ENCODE measurements around the gene CHRNA1. TPM values are rescaled to one million over a fixed set of nuclear protein-coding genes. Genes with fewer than 3 reads are reported as not detected.

The CHRNA1 gene
- total and polyA plus RNA-seq, 2 of the 13 experiments (the other 11 are each of a cell fraction or from before 2014, with no cell fraction given) = not detected

GRCh38 chr2:174787487-174788205, 23.4 kb upstream of the CHRNA1 start:
- Histone ChIP-seq H3K4me3 (replicated peaks in 1 of 3; ENCODE audit: insufficient read depth in 1 of 3, low read depth in 2 of 3, low read length in 3 of 3) (no peak overlapping the region), H3K9me3 (ENCODE audit: low read length) (no peaks in the 10 kb centered on the region), H3K79me2 (ENCODE audit: insufficient read depth, low read length) (no peaks in the 10 kb centered on the region), H3K9ac (ENCODE audit: insufficient read depth, low read depth, low read length) (no peak overlapping the region), H3K36me3 (replicated peaks in 1 of 2; ENCODE audit: control insufficient read depth in 1 of 2, insufficient read depth in 2 of 2, low read length in 2 of 2) (no peaks in the 10 kb centered on the region), H3K4me2 (ENCODE audit: low read depth, low read length) (no peak overlapping the region), H3K27ac (ENCODE audit: extremely low read length, insufficient read depth, low read length) (no peak overlapping the region), H2AFZ (ENCODE audit: low read length) (no peak overlapping the region), H3K4me1 (ENCODE audit: insufficient read depth, low read length) (no peaks in the 10 kb centered on the region), H3K27me3 (ENCODE audit: control insufficient read depth in 1 of 2, insufficient read depth in 2 of 2, low read length in 2 of 2) (peaks cover 4 to 26% of the 10 kb centered on the region in 2 experiments; a peak in 4 of 5 replicates), H4K20me1 (ENCODE audit: insufficient read depth, low read length) (no peaks in the 10 kb centered on the region)
- in situ Hi-C loops (cut with HindIII; ENCODE audit: extremely low pct_ligation_motif_present, low pct_unique_long_range_greater_than_20kb) (no loop called here), intact Hi-C loops (cut with micrococcal nuclease; ENCODE audit: unreplicated experiment) (no loop called here)
- ATAC-seq = peak; percentile 35; the same call in 2 of the 3 replicates
- no TSS peak for BruUV-seq (replicated peaks)
- CTCF ChIA-PET (ENCODE audit: low intra/inter-chr PET ratio, low total read pairs) = no interaction called here
- peak; percentile 45 for DNase-seq (ENCODE audit: low spot score)
- TF ChIP-seq NR2F2 (IDR thresholded peaks at IDR 0.05; ENCODE audit: borderline replicate concordance, low read depth) = no peak
- TF ChIP-seq SPEN (CRISPR knock-in tag; IDR thresholded peaks at IDR 0.05; ENCODE audit: low read depth) = no peak
- no peak for TF ChIP-seq ZNF703 (CRISPR knock-in tag; IDR thresholded peaks at IDR 0.05; ENCODE audit: borderline replicate concordance)
- no peak for TF ChIP-seq ZNF20 (CRISPR knock-in tag; IDR thresholded peaks at IDR 0.05)
- TF ChIP-seq MBD4 (IDR thresholded peaks at IDR 0.05; ENCODE audit: borderline replicate concordance, low read length) = no peak
- no peak for TF ChIP-seq ZNF740 (CRISPR knock-in tag; IDR thresholded peaks at IDR 0.05)
- no peak for TF ChIP-seq ARNT (IDR thresholded peaks at IDR 0.05)
- no peak for TF ChIP-seq ZNF879 (CRISPR knock-in tag; IDR thresholded peaks at IDR 0.05)
- no peak for TF ChIP-seq AGO1 (IDR thresholded peaks at IDR 0.05; ENCODE audit: low read depth, low read length, poor library complexity, severe bottlenecking)
- TF ChIP-seq ZNF691 (CRISPR knock-in tag; IDR thresholded peaks at IDR 0.05; ENCODE audit: borderline replicate concordance, low read depth) = no peak
- no peak for TF ChIP-seq ZNF576 (CRISPR knock-in tag; IDR thresholded peaks at IDR 0.05)
- no peak for TF ChIP-seq ZNF644 (CRISPR knock-in tag; IDR thresholded peaks at IDR 0.05; ENCODE audit: low read depth)
- no peak for TF ChIP-seq TAF15 (IDR thresholded peaks at IDR 0.05; ENCODE audit: low read depth, low read length, poor library complexity, severe bottlenecking)
- TF ChIP-seq POLR2G (IDR thresholded peaks at IDR 0.05; ENCODE audit: low read depth, low read length) = no peak
- no peak for TF ChIP-seq FOXA1 (IDR thresholded peaks at IDR 0.05)
- TF ChIP-seq FOXA1 (CRISPR knock-in tag; IDR thresholded peaks at IDR 0.05) = no peak
- no peak for FAIRE-seq
- POLR2A ChIA-PET = no interaction called here
- WGBS (ENCODE audit: low lambda C conversion rate) = 28% methylated on average over 5 of the region's 5 CpGs
